Upper lobe of left lung (tissue), 6 donors: Measurements from ENCODE around the gene SPNS1. TPM values are rescaled to one million over a fixed set of nuclear protein-coding genes. Genes with fewer than 3 reads are reported as not detected.

Experiments used
- ATAC-seq, 2 donors: fragments of 200-7000 bp; cut with Tn5 transposase; one replicate each; pipeline ENCODE4 v1.9.1; 2022; ENCODE audit warnings: mild to moderate bottlenecking in 2 of 2, moderate library complexity in 2 of 2; ENCODE audit not compliant: low FRiP score in 2 of 2
- DNase-seq, 2 donors: peaks; one replicate each; pipeline ENCODE4 v3.0.0-alpha.2; 2019 to 2020
- H3K27ac ChIP-seq, 4 donors: fragments of 200-600 bp; sonication (generic); one replicate each; pipeline ENCODE4 v1.5.1; 2016 to 2019
- H3K27me3 ChIP-seq, 4 donors: fragments of 200-600 bp; sonication (generic); one replicate each; pipeline ENCODE4 v1.5.1; 2017 to 2019
- H3K36me3 ChIP-seq, 4 donors: fragments of 200-600 bp; sonication (generic); one replicate each; pipeline ENCODE4 v1.5.1; 2016 to 2019
- H3K4me1 ChIP-seq, 4 donors: fragments of 200-600 bp; sonication (generic); one replicate each; pipeline ENCODE4 v1.5.1; 2018 to 2019
- H3K4me3 ChIP-seq, 4 donors: fragments of 200-600 bp; sonication (generic); one replicate each; pipeline ENCODE4 v1.5.1; 2017 to 2019; ENCODE audit warnings: mild to moderate bottlenecking in 2 of 4, moderate library complexity in 1 of 4
- H3K9me3 ChIP-seq, 4 donors: fragments of 200-600 bp; sonication (generic); one replicate each; pipeline ENCODE4 v1.5.1; 2018 to 2019
- EP300 ChIP-seq, 4 donors: sonication (generic); formaldehyde crosslinking; IDR thresholded peaks; one replicate each; pipeline ENCODE4 v1.5.1; 2017; ENCODE audit warnings: antibody characterized with exemption in 4 of 4, control low read depth in 2 of 4
- POLR2A ChIP-seq, 4 donors: fragments of 450-650 bp; IDR thresholded peaks; one replicate each; pipeline ENCODE4 v1.5.1; 2016 to 2017; ENCODE audit warnings: antibody characterized with exemption in 4 of 4, mild to moderate bottlenecking in 2 of 4
- POLR2AphosphoS5 ChIP-seq, 2 donors: sonication (generic); formaldehyde crosslinking; IDR thresholded peaks; one replicate each; pipeline ENCODE4 v1.5.1; 2017; ENCODE audit warnings: antibody characterized with exemption in 2 of 2
- WGBS, 2 donors: methylation state at CpG; one replicate each; pipeline ENCODE4 v1.1.5; 2017 to 2018; 5-methylcytosine and 5-hydroxymethylcytosine counted together
- total RNA-seq, 6 donors: library from RNA; depleted of rRNA in 4 of 6; stranded (reverse); fragments of >200 nt in 4 of 6; gene quantifications; one replicate each; pipeline versions ENCODE4 v1.1.0 to v1.2.1, GENCODE V29; 2016 to 2021
- TF ChIP-seq, protein P1 (sequence below), 6 experiments: fragments of 450-650 bp in 4 of 6; fragments of 200-600 bp in 2 of 6; sonication (generic) in 2 of 6; IDR thresholded peaks; one replicate each; pipeline ENCODE4 v1.5.1; 2016 to 2019; ENCODE audit warnings: antibody characterized with exemption in 6 of 6
- donor health status: DM: no; HTN: no; CAD: no; lungs with moderate emphysema.
- donor health status: DM: no; HTN: yes; CAD: no; lungs with severe emphysema.

SPNS1 gene
- total RNA-seq, 6 donors from 2014 or later, result 23.4 to 84.7 (median 68.7) TPM

DNA sequence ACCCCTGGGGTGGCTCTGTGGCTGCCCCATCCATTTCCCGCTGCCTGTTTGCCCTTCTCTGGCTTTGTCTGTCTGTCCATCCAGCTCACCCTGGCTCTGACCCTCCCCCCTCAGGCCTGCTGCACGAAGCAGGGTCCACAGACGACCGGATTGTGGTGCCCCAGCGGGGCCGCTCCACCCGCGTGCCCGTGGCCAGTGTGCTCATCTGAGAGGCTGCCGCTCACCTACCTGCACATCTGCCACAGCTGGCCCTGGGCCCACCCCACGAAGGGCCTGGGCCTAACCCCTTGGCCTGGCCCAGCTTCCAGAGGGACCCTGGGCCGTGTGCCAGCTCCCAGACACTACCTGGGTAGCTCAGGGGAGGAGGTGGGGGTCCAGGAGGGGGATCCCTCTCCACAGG, 9.5 kb downstream of the SPNS1 start:
- DNase-seq, result peak in 1 of 2 donors; percentile 74
- Histone ChIP-seq H3K4me3 (peak overlapping the region in 3 of 4 donors; percentile 5 to 47 (median 10)), H3K36me3 (peaks cover 3 to 94% (median 67%) of the 10 kb centered on the region in 4 donors), H3K9me3 (peaks cover 0 to 11% (median 1%) of the 10 kb centered on the region in 4 donors), H3K4me1 (peaks cover 0 to 9% (median 5%) of the 10 kb centered on the region in 4 donors), H3K27ac (peak overlapping the region in 3 of 4 donors; percentile 20 to 73 (median 37)), H3K27me3 (no peaks in the 10 kb centered on the region)
- WGBS, 2 donors, result 73 to 82% methylated on average over 8 to 11 of the region's 12 CpGs
- TF ChIP-seq POLR2AphosphoS5 (IDR thresholded peaks at IDR 0.05) (no peak), EP300 (IDR thresholded peaks at IDR 0.05) (no peak), POLR2A (IDR thresholded peaks at IDR 0.05) (no peak)
- TF ChIP-seq, protein P1, sequence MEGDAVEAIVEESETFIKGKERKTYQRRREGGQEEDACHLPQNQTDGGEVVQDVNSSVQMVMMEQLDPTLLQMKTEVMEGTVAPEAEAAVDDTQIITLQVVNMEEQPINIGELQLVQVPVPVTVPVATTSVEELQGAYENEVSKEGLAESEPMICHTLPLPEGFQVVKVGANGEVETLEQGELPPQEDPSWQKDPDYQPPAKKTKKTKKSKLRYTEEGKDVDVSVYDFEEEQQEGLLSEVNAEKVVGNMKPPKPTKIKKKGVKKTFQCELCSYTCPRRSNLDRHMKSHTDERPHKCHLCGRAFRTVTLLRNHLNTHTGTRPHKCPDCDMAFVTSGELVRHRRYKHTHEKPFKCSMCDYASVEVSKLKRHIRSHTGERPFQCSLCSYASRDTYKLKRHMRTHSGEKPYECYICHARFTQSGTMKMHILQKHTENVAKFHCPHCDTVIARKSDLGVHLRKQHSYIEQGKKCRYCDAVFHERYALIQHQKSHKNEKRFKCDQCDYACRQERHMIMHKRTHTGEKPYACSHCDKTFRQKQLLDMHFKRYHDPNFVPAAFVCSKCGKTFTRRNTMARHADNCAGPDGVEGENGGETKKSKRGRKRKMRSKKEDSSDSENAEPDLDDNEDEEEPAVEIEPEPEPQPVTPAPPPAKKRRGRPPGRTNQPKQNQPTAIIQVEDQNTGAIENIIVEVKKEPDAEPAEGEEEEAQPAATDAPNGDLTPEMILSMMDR (IDR thresholded peaks at IDR 0.05), result no peak
- ATAC-seq, result no peak

DNA sequence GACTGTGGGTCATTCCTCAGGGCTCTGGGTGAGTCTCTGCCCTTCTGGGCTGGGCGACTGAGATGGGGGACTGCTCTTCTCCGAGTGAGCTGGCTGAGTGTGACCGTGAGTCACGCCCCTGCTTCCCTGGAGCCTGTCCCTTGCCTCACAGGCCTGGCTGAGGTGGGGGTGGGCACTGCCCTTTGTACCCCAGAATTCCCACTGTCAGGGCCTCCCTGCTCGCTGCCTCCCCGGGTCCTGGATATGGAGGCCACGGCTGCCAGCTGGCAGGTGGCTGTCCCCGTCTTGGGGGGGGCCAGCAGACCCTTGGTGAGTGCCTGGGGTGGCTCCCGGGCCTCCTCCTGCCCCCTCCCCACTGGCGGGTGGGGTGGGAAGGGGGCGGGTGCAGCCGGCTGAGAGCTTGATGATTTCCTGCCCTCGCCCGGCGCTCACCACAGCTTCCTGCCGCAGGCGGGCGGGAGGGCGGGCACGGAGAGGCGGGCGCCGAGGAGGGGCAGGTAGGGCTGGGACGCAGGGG, 10.1 kb downstream of the SPNS1 start, which contains the start of gene LAT:
Gene LAT, plus strand, starts transcription at position 434 of the 517 bp plus-strand sequence. CDS start 366 bp downstream, outside the sequence.
- peak; percentile 47 to 87 for DNase-seq
- TF ChIP-seq EP300 (IDR thresholded peaks at IDR 0.05) (no peak), POLR2AphosphoS5 (IDR thresholded peaks at IDR 0.05) (no peak), POLR2A (IDR thresholded peaks at IDR 0.05) (no peak)
- TF ChIP-seq, protein P1 (IDR thresholded peaks at IDR 0.05), result no peak
- H3K4me1 ChIP-seq, result peaks cover 0 to 9% (median 5%) of the 10 kb centered on the region in 4 donors
- H3K4me3 ChIP-seq, result peak within 1 kb of the TSS in 3 of 4 donors; percentile 37 to 47 (median 43)
- 50 to 74% methylated on average over 5 to 14 of the region's 24 CpGs for WGBS, 2 donors
- peaks cover 0 to 11% (median 1%) of the 10 kb centered on the region in 4 donors for H3K9me3 ChIP-seq
- peak in 1 of 2 donors; percentile 26 for ATAC-seq
- peaks cover 0 to 95% (median 68%) of the 10 kb centered on the region in 4 donors for H3K36me3 ChIP-seq
- H3K27ac ChIP-seq, result peak within 1 kb of the TSS in 3 of 4 donors; percentile 20 to 73 (median 37)
- no peaks in the 10 kb centered on the region for H3K27me3 ChIP-seq

DNA sequence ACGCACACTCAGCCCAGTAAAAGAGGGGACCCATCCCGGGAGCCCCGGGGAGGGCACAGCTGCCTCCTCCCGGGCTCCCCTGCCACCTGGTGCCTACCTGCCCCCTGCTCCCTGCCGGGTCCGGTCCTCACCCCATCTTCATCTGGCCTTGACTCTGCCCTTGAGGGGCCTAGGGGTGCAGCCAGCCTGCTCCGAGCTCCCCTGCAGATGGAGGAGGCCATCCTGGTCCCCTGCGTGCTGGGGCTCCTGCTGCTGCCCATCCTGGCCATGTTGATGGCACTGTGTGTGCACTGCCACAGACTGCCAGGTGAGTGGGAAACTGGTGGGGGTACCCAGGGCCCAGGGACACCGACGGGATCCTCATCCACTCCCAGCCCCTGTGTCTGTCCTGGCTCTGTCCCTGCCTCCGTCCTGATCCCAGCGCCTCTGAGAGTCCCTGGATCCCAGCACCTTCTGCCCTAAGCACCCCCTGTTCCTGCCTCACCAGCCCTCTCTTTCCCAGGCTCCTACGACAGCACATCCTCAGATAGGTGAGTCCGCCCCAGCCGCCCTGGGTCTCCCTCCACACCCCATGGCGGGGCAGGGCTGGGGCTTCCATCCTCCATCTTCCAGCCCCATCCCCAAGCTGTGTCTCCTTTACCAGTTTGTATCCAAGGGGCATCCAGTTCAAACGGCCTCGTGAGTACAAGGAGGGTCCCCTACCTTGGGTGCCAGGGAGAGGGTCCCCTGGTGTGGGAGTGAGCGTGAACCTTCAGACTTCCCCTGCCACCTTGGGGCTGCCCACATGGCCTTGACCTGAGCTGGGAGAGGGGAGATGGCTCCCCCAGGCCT, 10.8 kb downstream of the SPNS1 start:
- H3K36me3 ChIP-seq, result peaks cover 0 to 96% (median 69%) of the 10 kb centered on the region in 4 donors
- TF ChIP-seq, protein P1 (IDR thresholded peaks at IDR 0.05), result no peak
- TF ChIP-seq POLR2AphosphoS5 (IDR thresholded peaks at IDR 0.05), result no peak
- H3K27me3 ChIP-seq, result no peaks in the 10 kb centered on the region
- peak in 1 of 2 donors; percentile 66 for DNase-seq
- peak overlapping the region in 2 of 4 donors; percentile 37 to 73 for H3K27ac ChIP-seq
- H3K4me1 ChIP-seq, result peaks cover 0 to 9% (median 5%) of the 10 kb centered on the region in 4 donors
- H3K4me3 ChIP-seq, result peak overlapping the region in 3 of 4 donors; percentile 37 to 47 (median 43)
- ATAC-seq, result peak in 1 of 2 donors; percentile 12
- 82 to 86% methylated on average over 11 to 15 of the region's 19 CpGs for WGBS, 2 donors
- peaks cover 0 to 11% (median 1%) of the 10 kb centered on the region in 4 donors for H3K9me3 ChIP-seq

DNA sequence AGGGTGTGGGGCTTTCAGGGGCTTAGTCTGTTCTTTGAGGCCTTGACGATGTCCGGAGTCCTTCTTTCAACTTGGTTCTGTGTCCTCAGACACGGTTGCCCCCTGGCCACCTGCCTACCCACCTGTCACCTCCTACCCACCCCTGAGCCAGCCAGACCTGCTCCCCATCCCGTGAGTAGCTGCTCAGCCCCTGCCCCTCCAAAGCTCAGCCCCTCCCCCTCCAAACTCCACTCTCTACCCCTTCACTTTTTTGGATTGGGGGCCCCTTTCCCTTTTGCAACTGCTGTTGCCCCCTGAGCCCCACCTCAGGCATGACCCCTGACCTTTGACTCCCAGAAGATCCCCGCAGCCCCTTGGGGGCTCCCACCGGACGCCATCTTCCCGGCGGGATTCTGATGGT, 11.5 kb downstream of the SPNS1 start:
- no peak for DNase-seq

More for the DNA sequence above, 11.5 kb downstream of the SPNS1 start:
- Histone ChIP-seq H3K9me3 (peaks cover 0 to 11% (median 1%) of the 10 kb centered on the region in 4 donors), H3K4me1 (peaks cover 0 to 9% (median 5%) of the 10 kb centered on the region in 4 donors), H3K4me3 (peak overlapping the region in 3 of 4 donors; percentile 37 to 47 (median 43)), H3K36me3 (peaks cover 0 to 89% (median 64%) of the 10 kb centered on the region in 4 donors), H3K27ac (peak overlapping the region in 2 of 4 donors; percentile 37 to 73), H3K27me3 (no peaks in the 10 kb centered on the region)
- WGBS, 2 donors, result 86 to 96% methylated on average over 9 of the region's 9 CpGs
- TF ChIP-seq EP300 (IDR thresholded peaks at IDR 0.05), result no peak
- TF ChIP-seq, protein P1 (IDR thresholded peaks at IDR 0.05), result no peak
- no peak for TF ChIP-seq POLR2AphosphoS5 (IDR thresholded peaks at IDR 0.05)
- TF ChIP-seq POLR2A (IDR thresholded peaks at IDR 0.05), result no peak
- ATAC-seq, result no peak
